GM18951 (cell line): Measurements from ENCODE around the gene IRF2BPL.
"Not testable (repeated sequence)": the region's sequence is repeated elsewhere in the genome, so short reads cannot be mapped to it uniquely, and the experiment has no call there.

Source experiments
- POLR2A ChIP-seq: IDR thresholded peaks from 4 replicates; pipeline ENCODE4 v1.6.1; 2011; ENCODE audit warnings: mild to moderate bottlenecking; ENCODE audit not compliant: insufficient read length, insufficient read depth; ENCODE audit errors: extremely low read depth
- in situ Hi-C: fragments of 300-500 bp; cut with MboI; formaldehyde crosslinking; loops from one replicate; pipeline ENCODE4 v1.12.0; 2022; ENCODE audit warnings: low sequenced_read_pairs, mixed read lengths, inconsistent platforms; ENCODE audit not compliant: unreplicated experiment

Gene IRF2BPL

DNA sequence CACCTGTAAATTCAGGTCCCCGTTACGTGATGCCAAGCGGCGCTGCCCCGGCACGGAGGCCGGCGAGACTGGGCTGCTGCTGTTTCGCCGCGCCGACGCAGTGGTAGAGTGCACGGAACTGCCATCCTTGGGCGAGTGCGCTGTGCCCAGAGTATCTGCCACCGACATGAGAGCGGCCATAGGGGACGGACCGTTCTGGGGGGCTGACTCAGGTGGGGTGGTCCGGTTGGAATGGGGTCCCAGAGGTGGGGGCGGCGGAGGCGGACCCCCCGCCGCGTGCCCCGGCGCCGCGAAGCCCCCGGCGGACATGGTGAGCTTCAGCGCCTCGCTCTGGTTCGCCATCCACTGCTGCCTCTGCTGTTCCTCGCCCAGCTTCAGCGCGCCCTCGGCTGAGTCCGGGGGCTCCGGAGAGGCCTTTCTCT is 2.8 kb downstream of the IRF2BPL start:
- no peak for TF ChIP-seq POLR2A
- in situ Hi-C loops, result no loop called here

- in situ Hi-C loops, result no loop called here
- no peak for TF ChIP-seq POLR2A
Measured at GRCh38 chr14:77024171-77024691, 4.3 kb downstream of the IRF2BPL start.

GRCh38 chr14:77023001-77023996 is 5.2 kb downstream of the IRF2BPL start:
- TF ChIP-seq POLR2A, result no peak
- in situ Hi-C loops, result no loop called here

DNA sequence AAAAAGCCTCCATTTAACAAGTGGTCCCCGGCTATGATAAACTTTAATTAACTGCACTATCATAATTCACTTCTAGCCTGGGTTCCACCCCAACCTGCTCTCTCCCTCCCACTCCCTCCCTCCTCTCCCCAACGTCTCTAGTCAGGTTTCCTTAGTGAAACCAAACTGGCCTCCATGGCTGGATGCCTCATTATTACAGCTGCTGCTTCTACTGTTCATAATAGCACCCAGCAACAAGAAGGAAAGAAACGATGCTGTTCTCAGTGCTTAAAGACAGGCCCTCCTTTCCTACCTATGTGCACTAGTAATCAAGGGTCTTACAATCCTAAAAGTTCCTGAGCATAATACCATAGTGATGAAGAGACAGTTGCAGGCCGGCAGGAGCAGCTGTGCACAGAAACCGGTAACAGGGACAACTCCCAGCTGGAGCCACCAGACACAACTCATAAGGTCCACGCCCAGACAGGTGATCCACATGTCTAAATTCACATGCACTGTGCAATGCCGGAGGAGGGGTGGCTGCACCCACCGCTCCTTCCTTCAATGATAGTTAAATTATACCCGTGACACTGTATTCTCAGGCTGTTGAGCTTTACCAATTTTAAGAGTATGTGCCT is 6.2 kb downstream of the IRF2BPL start:
- no peak for TF ChIP-seq POLR2A
- in situ Hi-C loops, result no loop called here

- in situ Hi-C loops, result not testable (repeated sequence)
Measured at GRCh38 chr14:77021424-77021823, 7.1 kb downstream of the IRF2BPL start.

DNA sequence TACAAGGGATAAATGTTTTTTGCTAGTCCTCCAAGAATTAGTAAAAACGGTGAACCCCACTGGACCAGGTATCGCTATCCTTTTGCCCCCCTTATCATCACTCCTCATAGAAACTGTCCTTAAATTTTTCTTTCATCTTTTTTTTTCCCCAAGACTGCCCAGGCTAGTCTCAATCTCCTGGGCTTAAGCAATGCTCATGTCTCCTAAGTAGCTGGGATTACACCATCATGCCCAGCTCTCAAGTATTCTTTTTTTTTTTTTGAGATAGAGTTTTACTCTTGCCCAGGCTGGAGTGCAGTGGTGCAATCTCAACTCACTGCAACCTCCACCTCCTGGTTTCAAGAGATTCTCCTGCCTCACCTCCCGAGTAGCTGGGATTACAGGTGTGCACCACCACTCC is 9.7 kb downstream of the IRF2BPL start:
- no peak for TF ChIP-seq POLR2A
- in situ Hi-C loops, result no loop called here

DNA sequence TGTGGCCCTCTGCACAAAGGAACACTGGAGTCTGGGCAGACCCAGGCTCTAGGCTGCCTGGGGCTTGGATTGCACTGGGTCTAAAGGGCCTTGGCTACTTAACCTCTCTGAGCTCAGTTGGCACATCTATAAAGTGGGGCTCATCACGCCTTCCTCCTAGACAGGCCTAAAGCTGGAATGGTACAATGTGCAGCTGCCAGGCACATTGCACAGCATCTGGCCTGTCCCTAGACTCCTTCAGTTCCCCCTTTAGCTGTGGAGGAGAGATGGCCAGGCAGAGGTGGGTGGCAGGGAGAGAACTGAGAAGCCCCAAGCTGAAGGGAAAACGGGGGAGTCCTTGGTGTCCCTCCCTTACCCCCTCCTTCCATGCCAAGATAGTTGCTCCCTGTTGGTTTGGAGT is 10.8 kb downstream of the IRF2BPL start:
- in situ Hi-C loops, result no loop called here

DNA sequence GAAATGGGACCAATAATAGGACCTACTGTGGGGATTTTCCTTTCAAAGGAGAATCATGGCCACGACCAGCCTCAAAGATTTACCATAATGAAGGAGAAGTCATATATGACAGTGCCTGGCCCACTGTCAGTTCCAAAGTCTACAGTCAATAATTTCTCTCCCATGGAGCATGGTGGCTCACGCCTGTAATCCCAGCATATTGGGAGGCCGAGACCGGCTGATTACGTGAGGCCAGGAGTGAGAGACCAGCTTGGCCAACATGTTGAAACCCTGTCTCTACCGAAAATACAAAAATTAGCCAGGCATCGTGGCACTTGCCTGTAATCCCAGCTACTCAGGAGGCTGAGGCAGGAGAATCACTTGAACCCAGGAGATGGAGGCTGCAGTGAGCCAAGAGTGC is 13.8 kb downstream of the IRF2BPL start:
- in situ Hi-C loops, result no loop called here
- no peak for TF ChIP-seq POLR2A

More for the DNA sequence above, 10.8 kb downstream of the IRF2BPL start:
- no peak for TF ChIP-seq POLR2A

GRCh38 chr14:77014004-77014604 is 14.4 kb downstream of the IRF2BPL start:
- in situ Hi-C loops, result no loop called here
- no peak for TF ChIP-seq POLR2A

DNA sequence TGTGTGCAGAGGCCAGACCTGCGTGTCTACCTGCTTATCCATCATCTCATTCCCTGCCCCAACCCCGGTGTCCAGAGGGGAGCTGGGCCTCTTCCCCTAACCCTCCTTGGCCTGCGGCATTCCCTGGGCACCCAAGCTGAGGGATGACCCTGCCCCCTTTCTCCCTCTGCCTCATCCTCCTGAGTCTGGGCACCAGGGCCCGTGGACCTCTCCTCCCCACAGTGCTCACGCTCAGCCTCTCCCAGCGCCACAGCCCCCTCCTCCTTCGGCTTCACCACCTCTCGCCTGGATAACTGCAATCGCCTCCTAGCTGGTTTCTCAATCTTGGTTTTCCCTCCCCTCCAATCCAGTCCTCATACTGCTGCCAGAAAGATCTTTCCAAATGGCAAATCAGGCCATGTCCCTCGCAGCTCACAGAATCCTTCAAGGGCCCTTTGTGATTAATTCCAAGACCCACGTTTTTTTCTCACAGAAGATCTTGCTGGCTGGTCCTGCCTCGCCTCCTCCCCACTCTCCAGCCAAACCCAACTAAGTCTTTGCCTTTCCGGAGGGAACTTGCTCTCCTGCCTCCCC is 16.2 kb downstream of the IRF2BPL start:
- in situ Hi-C loops, result no loop called here
- no peak for TF ChIP-seq POLR2A

DNA sequence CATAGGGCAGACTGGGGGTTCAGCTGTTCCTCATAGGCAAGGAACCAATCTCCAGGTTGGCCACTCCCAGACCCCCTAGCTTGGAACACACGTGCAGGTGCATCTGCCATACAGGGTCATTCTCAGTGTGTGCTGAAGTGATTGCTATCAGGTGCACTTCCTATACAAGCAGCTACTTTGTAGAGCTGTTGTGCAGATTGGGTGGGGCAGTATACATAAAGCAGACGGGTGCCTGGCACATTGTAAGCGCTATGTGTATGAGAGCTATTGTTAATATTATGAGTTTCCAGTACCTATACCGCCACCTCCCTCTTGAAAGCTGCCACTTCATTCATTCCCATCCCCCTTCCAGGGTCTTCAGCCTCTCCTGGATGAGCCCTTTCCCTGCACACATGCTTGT is 17.3 kb downstream of the IRF2BPL start:
- no peak for TF ChIP-seq POLR2A
- in situ Hi-C loops, result no loop called here

DNA sequence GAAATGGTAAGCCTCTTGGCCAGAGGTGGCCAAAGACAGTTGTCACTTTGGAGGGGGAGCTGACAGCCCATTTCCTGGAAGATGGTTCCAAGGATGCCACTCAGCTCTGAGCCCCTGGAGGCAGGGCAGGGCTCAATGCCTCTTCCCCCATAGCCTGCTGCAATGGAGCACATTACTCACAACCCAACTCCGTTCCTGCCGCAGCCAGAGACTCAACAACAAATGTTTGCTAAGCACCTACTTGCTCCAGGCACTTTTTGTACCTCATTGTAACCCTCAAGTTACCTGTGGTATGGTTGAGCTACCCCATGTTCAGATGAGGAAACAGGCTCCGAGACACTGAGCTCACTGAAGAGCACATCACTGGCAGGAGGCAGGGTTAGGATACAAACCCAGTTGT is 19.5 kb downstream of the IRF2BPL start:
- in situ Hi-C loops, result no loop called here
- no peak for TF ChIP-seq POLR2A

DNA sequence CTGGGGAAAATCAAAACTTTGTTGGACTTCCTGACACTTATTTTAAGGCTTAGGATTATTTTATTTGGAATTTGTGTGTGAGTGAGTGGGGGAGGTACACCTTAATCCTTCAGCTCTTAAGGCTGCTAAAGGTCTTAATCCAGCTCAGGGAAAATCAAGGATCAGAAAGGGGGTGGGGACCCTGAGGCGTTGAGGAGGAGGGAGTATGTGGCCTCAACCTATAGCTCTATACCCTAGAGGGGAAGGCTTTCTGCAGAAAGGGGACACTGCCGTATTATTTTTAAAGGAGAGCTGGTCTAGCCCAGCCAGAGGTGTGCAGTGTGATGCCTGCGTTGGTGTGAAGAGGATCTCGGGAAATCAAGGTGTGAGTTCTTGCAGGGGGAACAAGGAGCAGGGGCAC is 20.0 kb downstream of the IRF2BPL start:
- in situ Hi-C loops, result no loop called here

More for the DNA sequence above, 20.0 kb downstream of the IRF2BPL start:
- TF ChIP-seq POLR2A, result no peak
